HFF-Myc (cell line): ENCODE measurements around the gene AIFM2.

ENCODE experiments used
- DNase-seq: peaks from one replicate; pipeline ENCODE4 v3.0.0-alpha.2; 2011; ENCODE audit warnings: low read depth; ENCODE audit errors: extremely low read depth
- H3K4me3 ChIP-seq: replicated peaks from 2 replicates; pipeline ENCODE4 v1.5.1; 2011; ENCODE audit warnings: low read depth, mild to moderate bottlenecking, control low read depth, low read length
- TF ChIP-seq, protein P1 (sequence below): IDR thresholded peaks from 2 replicates; pipeline ENCODE4 v1.5.1; 2012; ENCODE audit warnings: mild to moderate bottlenecking, low read depth, low read length, control low read depth; ENCODE audit errors: missing control alignments

Gene AIFM2

DNA sequence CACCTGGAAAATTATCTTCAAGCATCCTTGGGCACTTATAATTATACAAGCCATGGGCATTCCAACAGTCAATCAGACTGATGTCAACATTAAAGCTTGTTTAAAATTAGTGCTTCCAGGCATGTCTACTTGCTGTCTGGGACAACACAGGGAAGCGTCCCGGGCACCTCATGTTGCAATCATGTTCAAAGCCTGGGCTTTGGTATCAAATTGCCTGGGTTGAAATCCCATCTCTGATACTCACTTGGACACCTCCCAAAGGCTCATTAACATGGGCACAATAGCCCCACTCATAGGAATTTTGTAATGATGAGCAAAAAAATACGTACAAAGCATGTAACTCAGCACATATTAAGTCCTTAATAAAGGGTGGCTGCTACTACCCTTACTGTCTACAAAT is 14.4 kb downstream of the AIFM2 start:
- TF ChIP-seq, protein P1, sequence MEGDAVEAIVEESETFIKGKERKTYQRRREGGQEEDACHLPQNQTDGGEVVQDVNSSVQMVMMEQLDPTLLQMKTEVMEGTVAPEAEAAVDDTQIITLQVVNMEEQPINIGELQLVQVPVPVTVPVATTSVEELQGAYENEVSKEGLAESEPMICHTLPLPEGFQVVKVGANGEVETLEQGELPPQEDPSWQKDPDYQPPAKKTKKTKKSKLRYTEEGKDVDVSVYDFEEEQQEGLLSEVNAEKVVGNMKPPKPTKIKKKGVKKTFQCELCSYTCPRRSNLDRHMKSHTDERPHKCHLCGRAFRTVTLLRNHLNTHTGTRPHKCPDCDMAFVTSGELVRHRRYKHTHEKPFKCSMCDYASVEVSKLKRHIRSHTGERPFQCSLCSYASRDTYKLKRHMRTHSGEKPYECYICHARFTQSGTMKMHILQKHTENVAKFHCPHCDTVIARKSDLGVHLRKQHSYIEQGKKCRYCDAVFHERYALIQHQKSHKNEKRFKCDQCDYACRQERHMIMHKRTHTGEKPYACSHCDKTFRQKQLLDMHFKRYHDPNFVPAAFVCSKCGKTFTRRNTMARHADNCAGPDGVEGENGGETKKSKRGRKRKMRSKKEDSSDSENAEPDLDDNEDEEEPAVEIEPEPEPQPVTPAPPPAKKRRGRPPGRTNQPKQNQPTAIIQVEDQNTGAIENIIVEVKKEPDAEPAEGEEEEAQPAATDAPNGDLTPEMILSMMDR, result no peak
- no peak overlapping the region for H3K4me3 ChIP-seq
- DNase-seq, result no peak

DNA sequence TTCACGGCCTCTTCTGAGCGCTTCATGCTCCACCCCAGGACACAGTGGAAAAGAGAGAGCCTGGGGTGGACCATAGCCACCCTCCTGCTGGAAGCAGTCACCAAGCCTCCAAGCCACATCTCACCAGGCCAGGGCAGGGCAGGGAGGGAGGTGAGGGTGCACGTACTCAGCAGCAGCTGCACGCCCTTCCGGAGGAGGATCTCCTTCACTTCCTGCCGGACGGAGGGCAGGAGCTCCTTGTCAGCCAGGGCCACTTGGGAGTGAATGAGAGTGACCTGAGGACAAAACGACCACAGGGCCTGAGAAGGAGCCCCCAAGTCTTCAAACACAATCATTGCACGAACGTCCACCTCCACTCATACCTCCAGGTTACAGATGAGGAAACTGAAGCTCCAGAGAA is 15.0 kb downstream of the AIFM2 start:
- TF ChIP-seq, protein P1, result no peak

DNA sequence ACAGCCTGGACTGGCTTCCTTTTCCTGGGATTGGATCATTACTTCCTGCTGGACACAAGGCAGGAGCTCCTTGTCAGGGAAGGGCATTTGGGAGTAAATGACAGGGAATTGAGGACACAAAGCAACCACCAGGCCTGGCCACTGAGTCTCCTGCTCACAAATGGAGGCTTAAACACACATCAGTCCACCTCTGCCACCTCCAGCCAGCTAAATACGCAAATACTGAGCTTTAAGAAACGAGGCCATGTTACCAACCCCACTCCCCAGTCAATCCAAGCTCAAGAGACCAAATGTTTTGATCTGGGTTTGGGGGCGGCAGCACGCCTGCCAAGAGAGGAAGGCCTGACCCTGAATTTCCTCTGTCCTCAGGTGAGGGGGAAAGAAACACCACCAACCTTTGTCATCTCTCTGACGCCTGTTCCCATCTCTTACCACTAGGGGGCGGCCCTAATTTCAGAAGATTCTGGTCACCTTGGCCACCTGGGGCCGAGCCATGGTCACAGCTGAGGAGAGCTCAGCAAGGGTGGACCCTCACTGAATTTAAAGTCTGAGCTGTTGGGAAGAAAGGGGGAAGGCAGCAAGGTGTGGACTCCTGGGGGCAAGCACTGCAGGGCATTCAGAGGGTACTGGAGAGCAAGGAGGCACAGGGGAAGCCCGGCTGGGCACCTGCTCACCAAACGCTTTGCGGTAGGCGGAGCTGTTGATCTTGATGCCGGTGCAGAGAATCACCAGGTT is 16.5 kb downstream of the AIFM2 start:
- TF ChIP-seq, protein P1, result peak; percentile 95

More for the DNA sequence above, 15.0 kb downstream of the AIFM2 start:
- DNase-seq, result no peak
- no peak overlapping the region for H3K4me3 ChIP-seq

DNA sequence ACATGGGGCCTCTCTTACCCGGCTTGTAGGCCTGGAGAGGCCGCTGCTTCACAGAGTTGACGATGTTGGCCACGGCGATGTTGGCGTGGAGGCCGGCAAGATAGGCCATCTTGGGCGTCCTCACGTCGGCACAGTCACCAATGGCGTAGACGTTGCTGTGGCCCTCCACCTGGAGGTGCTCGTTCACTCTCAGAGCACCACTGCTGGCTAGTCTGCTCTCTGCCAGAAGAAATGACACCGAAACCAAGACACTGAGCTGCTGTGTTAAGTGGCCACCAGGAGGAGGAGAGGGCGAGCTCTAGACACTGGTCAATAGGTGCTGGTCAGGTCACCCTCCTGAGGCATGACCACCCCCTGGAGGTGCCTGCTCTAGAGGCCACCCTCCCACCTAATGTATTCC is 17.7 kb downstream of the AIFM2 start:
- TF ChIP-seq, protein P1, result no peak
- no peak overlapping the region for H3K4me3 ChIP-seq
- DNase-seq, result no peak

More for the DNA sequence above, 16.5 kb downstream of the AIFM2 start:
- DNase-seq, result no peak
- H3K4me3 ChIP-seq, result no peak overlapping the region

DNA sequence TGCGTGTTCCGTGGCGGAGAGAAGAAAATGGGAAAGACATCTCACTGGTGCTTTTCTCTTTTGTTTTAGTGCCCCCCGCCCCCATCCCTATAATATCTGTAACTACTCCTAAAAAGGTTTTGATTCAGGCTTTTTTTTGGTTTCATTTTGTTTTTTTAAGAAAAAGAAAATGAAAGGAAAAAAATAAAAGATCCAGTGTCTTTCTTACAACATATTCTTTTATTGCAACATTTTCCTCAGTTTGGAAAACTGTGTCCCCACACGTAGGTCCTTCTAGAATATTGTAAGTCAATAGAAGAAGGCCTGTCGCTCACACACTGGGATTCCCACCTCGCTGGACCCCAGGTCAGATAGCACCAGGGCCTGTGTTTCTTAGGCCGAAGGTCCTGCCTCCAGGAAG is 20.6 kb downstream of the AIFM2 start:
- TF ChIP-seq, protein P1, result no peak
- DNase-seq, result no peak
- no peak overlapping the region for H3K4me3 ChIP-seq

DNA sequence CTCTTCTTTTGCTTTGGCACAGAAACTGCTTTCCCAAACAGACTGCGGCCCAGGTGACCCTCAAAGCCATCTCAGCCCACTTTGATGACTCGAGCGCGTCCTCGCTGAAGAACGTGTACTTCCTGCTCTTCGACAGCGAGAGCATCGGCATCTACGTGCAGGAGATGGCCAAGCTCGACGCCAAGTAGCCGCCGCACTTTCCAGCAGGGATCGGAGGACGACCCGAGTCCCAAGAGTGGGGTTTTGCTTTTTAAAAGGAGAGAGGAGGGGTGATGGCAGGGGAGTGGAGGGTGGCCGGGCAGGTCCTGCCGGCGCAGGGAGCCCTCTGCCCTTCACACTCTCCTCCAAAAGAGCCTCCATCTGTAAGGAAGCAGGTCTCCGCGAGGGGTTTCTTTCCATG is 21.1 kb downstream of the AIFM2 start:
- H3K4me3 ChIP-seq, result no peak overlapping the region
- TF ChIP-seq, protein P1, result no peak
- no peak for DNase-seq
